HepG2 (cell line): ENCODE results near the gene ULBP1. TPM values are rescaled to one million over a fixed set of nuclear protein-coding genes. Genes with fewer than 3 reads are reported as not detected.
"Not testable (repeated sequence)": the region's sequence is repeated elsewhere in the genome, so short reads cannot be mapped to it uniquely, and the experiment has no call there.

ENCODE experiments used
- ATAC-seq: fragments of 200-7000 bp; cut with Tn5 transposase; 3 replicates; pipeline ENCODE4 v1.9.1; 2020; ENCODE audit warnings: mild to moderate bottlenecking, moderate library complexity
- BruUV-seq: library from RNA; stranded (reverse); fragments of 400-500 nt; replicated peaks from 2 replicates; lab custom pipeline; 2021; lab: Mats Ljungman, UMichigan
- CTCF ChIA-PET: fragments of 300-600 bp; formaldehyde crosslinking; extraction: SDS; loops from one replicate; lab custom pipeline; 2021; ENCODE audit warnings: low total read pairs, inconsistent platforms, low intra/inter-chr PET ratio; lab: Yijun Ruan, JAX
- POLR2A ChIA-PET: fragments of 350-600 bp; sonication (Branson Sonifier 250); formaldehyde crosslinking; loops from one replicate; lab custom pipeline; 2020; ENCODE audit warnings: antibody characterized with exemption, inconsistent platforms; lab: Yijun Ruan, JAX
- DNase-seq: peaks from one replicate; pipeline ENCODE4 v3.0.0-alpha.2; 2015; ENCODE audit warnings: low spot score
- FAIRE-seq: peaks from 3 replicates; lab custom pipeline; 2011; peaks lifted over from hg19 to GRCh38; lab: Jason Lieb, UNC
- H2AFZ ChIP-seq: one replicate; pipeline ENCODE4 v1.6.1; 2011; ENCODE audit warnings: low read length, inconsistent platforms
- H3K27ac ChIP-seq: fragments of 300-600 bp; 3 replicates; pipeline ENCODE4 v1.8.0; 2011; ENCODE audit warnings: mixed run types, mild to moderate bottlenecking, mixed read lengths, low read length, inconsistent platforms; ENCODE audit not compliant: insufficient read depth; ENCODE audit errors: extremely low read length
- H3K27me3 ChIP-seq, 2 experiments: fragments of 200-600 bp in 1 of 2; 2 replicates in 1 of 2; 3 replicates in 1 of 2; pipeline versions ENCODE4 v1.6.0 to v1.8.0; 2011; ENCODE audit warnings: low read length in 2 of 2, mild to moderate bottlenecking in 2 of 2, moderate library complexity in 2 of 2, inconsistent platforms in 1 of 2; ENCODE audit not compliant: insufficient read depth in 2 of 2, control insufficient read depth in 1 of 2
- H3K36me3 ChIP-seq, 2 experiments: fragments of 200-600 bp in 1 of 2; replicated peaks in 1 of 2; 2 replicates in 1 of 2; 3 replicates in 1 of 2; pipeline versions ENCODE4 v1.5.1 to v1.8.0; 2011; ENCODE audit warnings: low read length in 2 of 2, inconsistent platforms in 1 of 2; ENCODE audit not compliant: insufficient read depth in 2 of 2, control insufficient read depth in 1 of 2
- H3K4me1 ChIP-seq: 2 replicates; pipeline ENCODE4 v1.5.1; 2012; ENCODE audit warnings: low read length, inconsistent platforms; ENCODE audit not compliant: insufficient read depth
- H3K4me2 ChIP-seq: 2 replicates; pipeline ENCODE4 v1.6.0; 2011; ENCODE audit warnings: low read depth, low read length, inconsistent platforms
- H3K4me3 ChIP-seq, 3 experiments: fragments of 200-600 bp in 1 of 3; sonication (generic), shearing (Covaris generic) in 1 of 3; replicated peaks in 1 of 3; 2 replicates each; pipeline ENCODE4 v1.5.1; 2011 to 2016; ENCODE audit warnings: low read length in 3 of 3, inconsistent platforms in 2 of 3, low read depth in 2 of 3, mild to moderate bottlenecking in 2 of 3, control low read depth in 1 of 3, mixed read lengths in 1 of 3; ENCODE audit not compliant: insufficient read depth in 1 of 3
- H3K79me2 ChIP-seq: one replicate; pipeline ENCODE4 v1.6.1; 2011; ENCODE audit warnings: low read length, inconsistent platforms; ENCODE audit not compliant: insufficient read depth
- H3K9ac ChIP-seq: 2 replicates; pipeline ENCODE4 v1.6.0; 2011; ENCODE audit warnings: mild to moderate bottlenecking, low read depth, low read length, inconsistent platforms; ENCODE audit not compliant: insufficient read depth
- H3K9me3 ChIP-seq: 2 replicates; pipeline ENCODE4 v1.5.1; 2012; ENCODE audit warnings: mild to moderate bottlenecking, low read length
- H4K20me1 ChIP-seq: 2 replicates; pipeline ENCODE4 v1.6.0; 2011; ENCODE audit warnings: inconsistent platforms, mild to moderate bottlenecking, low read length, moderate library complexity; ENCODE audit not compliant: insufficient read depth
- ARHGAP35 ChIP-seq: sonication (generic); formaldehyde crosslinking; IDR thresholded peaks from 2 replicates; pipeline ENCODE4 v1.9.0; 2022; ENCODE audit warnings: mild to moderate bottlenecking, inconsistent platforms, moderate library complexity, missing genetic modification reagents, borderline replicate concordance
- CENPT ChIP-seq: sonication (generic); formaldehyde crosslinking; IDR thresholded peaks from 2 replicates; pipeline ENCODE4 v1.8.0; 2022; ENCODE audit warnings: low read depth, mild to moderate bottlenecking, moderate library complexity, missing genetic modification reagents
- CTCF ChIP-seq: sonication (generic); formaldehyde crosslinking; IDR thresholded peaks from 2 replicates; pipeline ENCODE4 v1.5.0; 2020; ENCODE audit warnings: mild to moderate bottlenecking, missing genetic modification reagents, moderate library complexity
- REXO4 ChIP-seq: sonication (generic); formaldehyde crosslinking; IDR thresholded peaks from 2 replicates; pipeline ENCODE4 v1.8.0; 2022; ENCODE audit warnings: missing genetic modification reagents, mild to moderate bottlenecking, borderline replicate concordance
- SAFB2 ChIP-seq: sonication (generic); formaldehyde crosslinking; IDR thresholded peaks from 2 replicates; pipeline ENCODE4 v1.5.1; 2020; ENCODE audit warnings: missing genetic modification reagents, low read depth, mild to moderate bottlenecking, borderline replicate concordance
- SALL1 ChIP-seq: sonication (generic); formaldehyde crosslinking; IDR thresholded peaks from 2 replicates; pipeline ENCODE4 v1.8.0; 2022; ENCODE audit warnings: mild to moderate bottlenecking, missing genetic modification reagents
- SIN3A ChIP-seq: IDR thresholded peaks from 2 replicates; pipeline ENCODE4 v1.6.1; 2011; ENCODE audit warnings: low read depth, mild to moderate bottlenecking, control low read depth, low read length, borderline replicate concordance
- ZBTB39 ChIP-seq: sonication (generic); formaldehyde crosslinking; IDR thresholded peaks from 2 replicates; pipeline ENCODE4 v1.5.0; 2020; ENCODE audit warnings: missing genetic modification reagents
- ZNF251 ChIP-seq: sonication (generic); formaldehyde crosslinking; IDR thresholded peaks from 2 replicates; pipeline ENCODE4 v1.9.0; 2021; ENCODE audit warnings: mild to moderate bottlenecking, missing genetic modification reagents
- ZNF879 ChIP-seq: sonication (generic); formaldehyde crosslinking; IDR thresholded peaks from 2 replicates; pipeline ENCODE4 v1.8.1; 2023; ENCODE audit warnings: missing genetic modification reagents
- WGBS: methylation state at CpG from one replicate; pipeline ENCODE4 v1.1.6; 2017; ENCODE audit warnings: low lambda C conversion rate; 5-methylcytosine and 5-hydroxymethylcytosine counted together
- in situ Hi-C: cut with HindIII; loops from 2 replicates; pipeline ENCODE4 v1.10.0; 2017; ENCODE audit warnings: low pct_unique_long_range_greater_than_20kb; ENCODE audit not compliant: extremely low pct_ligation_motif_present
- intact Hi-C: fragments of 100-400 bp; cut with micrococcal nuclease; formaldehyde crosslinking; loops from one replicate; pipeline ENCODE4 v1.10.0; 2022; ENCODE audit not compliant: unreplicated experiment
- polyA plus RNA-seq, 8 experiments: library from polyadenylated mRNA; depleted of rRNA in 3 of 8; stranded (reverse) in 7 of 8; unstranded in 1 of 8; fragments of >200 nt; fragmentation: Illumina TruSeq in 4 of 8; extraction: Trizol in 4 of 8; gene quantifications; 2 replicates each; pipeline versions ENCODE4 v1.2.1 to v1.2.3, GENCODE V29; 2011 to 2016; ENCODE audit warnings: low read depth in 4 of 8, missing spikeins in 1 of 8, mixed read lengths in 1 of 8; ENCODE audit not compliant: insufficient read depth in 1 of 8
- total RNA-seq, 5 experiments: library from RNA; depleted of rRNA; stranded (reverse); fragments of >200 nt; fragmentation: Illumina TruSeq; extraction: Trizol; gene quantifications; 2 replicates each; pipeline ENCODE4 v1.2.3, GENCODE V29; 2016; ENCODE audit warnings: low read depth in 1 of 5

Gene ULBP1
- total and polyA plus RNA-seq, 2 of the 13 experiments (the other 11 are each of a cell fraction or from before 2014, with no cell fraction given) = 0.04 to 0.09 TPM

- H3K9me3 ChIP-seq = no peaks in the 10 kb centered on the region
- FAIRE-seq = no peak
- no peak overlapping the region for H3K4me3 ChIP-seq
- 19% methylated on average over 13 of the region's 13 CpGs for WGBS
- BruUV-seq = no TSS peak
- no peaks in the 10 kb centered on the region; the same call in 1 of the 2 replicates for H4K20me1 ChIP-seq
- CTCF ChIA-PET = no interaction called here
- H3K27ac ChIP-seq = no peak overlapping the region
- no peak overlapping the region for H3K4me2 ChIP-seq
- no peaks in the 10 kb centered on the region for H3K36me3 ChIP-seq
- H3K79me2 ChIP-seq = no peaks in the 10 kb centered on the region
- 0 out of 3 replicates have a peak, but pooled peaks have one; percentile 6 for ATAC-seq
- H3K4me1 ChIP-seq = peaks cover 12% of the 10 kb centered on the region
- H2AFZ ChIP-seq = no peak overlapping the region
- in situ Hi-C loops = no loop called here
- intact Hi-C loops = no loop called here
- H3K27me3 ChIP-seq = peaks cover 19 to 47% of the 10 kb centered on the region in 2 experiments
- no peak for TF ChIP-seq ZNF251 (CRISPR knock-in tag)
- no peak for TF ChIP-seq CENPT (CRISPR knock-in tag)
- no peak for TF ChIP-seq SAFB2 (CRISPR knock-in tag)
- TF ChIP-seq REXO4 = no peak
- TF ChIP-seq SIN3A = no peak
- no peak for TF ChIP-seq SALL1 (CRISPR knock-in tag)
- TF ChIP-seq CTCF (CRISPR knock-in tag) = no peak
- TF ChIP-seq ZBTB39 (CRISPR knock-in tag) = no peak
- no peak for TF ChIP-seq ZNF879 (CRISPR knock-in tag)
- TF ChIP-seq ARHGAP35 (CRISPR knock-in tag) = no peak
- TF ChIP-seq, all 625 proteins: peak for 0
- no peak for DNase-seq
- no peak overlapping the region for H3K9ac ChIP-seq
- POLR2A ChIA-PET = no interaction called here
Observed at GRCh38 chr6:149942461-149942829, 21.3 kb upstream of the ULBP1 start.

- peaks cover 17 to 46% of the 10 kb centered on the region in 2 experiments for H3K27me3 ChIP-seq
- H3K9me3 ChIP-seq, POLR2A ChIA-PET, H3K9ac ChIP-seq, H3K27ac ChIP-seq, DNase-seq, FAIRE-seq, H3K4me3 ChIP-seq, H3K79me2 ChIP-seq, intact Hi-C loops, H3K4me1 ChIP-seq, in situ Hi-C loops, H3K4me2 ChIP-seq, CTCF ChIA-PET, H3K36me3 ChIP-seq, H2AFZ ChIP-seq, BruUV-seq, H4K20me1 ChIP-seq, ATAC-seq: not testable (repeated sequence)
- WGBS = 2% methylated on average over 5 of the region's 5 CpGs
Observed at GRCh38 chr6:149943321-149943720, 20.4 kb upstream of the ULBP1 start.
